ENCODE data around the gene IL17B.

The IL17B gene

DNA sequence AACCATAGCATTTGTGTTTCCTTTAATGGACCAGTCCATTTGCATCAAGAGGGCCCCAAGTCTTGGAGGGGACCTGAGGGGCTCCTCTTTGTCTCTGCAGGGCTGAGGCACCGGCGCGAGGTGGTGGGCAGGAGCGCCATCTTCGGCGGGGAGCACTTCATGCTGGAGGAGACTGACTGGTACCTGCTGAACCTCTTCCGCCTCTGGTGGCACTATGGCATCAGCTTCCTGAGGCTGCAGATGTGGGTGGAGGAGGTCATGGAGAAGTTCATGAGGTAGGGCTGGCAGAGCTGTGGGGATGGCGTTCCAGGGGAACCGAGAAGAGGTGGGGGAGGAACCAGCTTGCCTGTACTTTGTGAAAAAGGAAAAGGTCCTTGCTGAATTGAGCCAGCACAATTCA is 15.2 kb downstream of the IL17B start:
- no peaks in the 10 kb centered on the region for H3K9me3 ChIP-seq (ENCODE audit: control insufficient read depth, insufficient read depth, low read length)
- H3K4me1 ChIP-seq (ENCODE audit: control insufficient read depth, low read length) = peaks cover 12% of the 10 kb centered on the region
- no peaks in the 10 kb centered on the region; the same call in 1 of the 2 replicates for H4K20me1 ChIP-seq (ENCODE audit: control insufficient read depth, insufficient read depth, low read depth, low read length)
- H3K4me2 ChIP-seq (ENCODE audit: low read length) = no peak overlapping the region
- no peak overlapping the region for H3K4me3 ChIP-seq (ENCODE audit: low read length)
- TF ChIP-seq, protein P1, sequence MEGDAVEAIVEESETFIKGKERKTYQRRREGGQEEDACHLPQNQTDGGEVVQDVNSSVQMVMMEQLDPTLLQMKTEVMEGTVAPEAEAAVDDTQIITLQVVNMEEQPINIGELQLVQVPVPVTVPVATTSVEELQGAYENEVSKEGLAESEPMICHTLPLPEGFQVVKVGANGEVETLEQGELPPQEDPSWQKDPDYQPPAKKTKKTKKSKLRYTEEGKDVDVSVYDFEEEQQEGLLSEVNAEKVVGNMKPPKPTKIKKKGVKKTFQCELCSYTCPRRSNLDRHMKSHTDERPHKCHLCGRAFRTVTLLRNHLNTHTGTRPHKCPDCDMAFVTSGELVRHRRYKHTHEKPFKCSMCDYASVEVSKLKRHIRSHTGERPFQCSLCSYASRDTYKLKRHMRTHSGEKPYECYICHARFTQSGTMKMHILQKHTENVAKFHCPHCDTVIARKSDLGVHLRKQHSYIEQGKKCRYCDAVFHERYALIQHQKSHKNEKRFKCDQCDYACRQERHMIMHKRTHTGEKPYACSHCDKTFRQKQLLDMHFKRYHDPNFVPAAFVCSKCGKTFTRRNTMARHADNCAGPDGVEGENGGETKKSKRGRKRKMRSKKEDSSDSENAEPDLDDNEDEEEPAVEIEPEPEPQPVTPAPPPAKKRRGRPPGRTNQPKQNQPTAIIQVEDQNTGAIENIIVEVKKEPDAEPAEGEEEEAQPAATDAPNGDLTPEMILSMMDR (IDR thresholded peaks at IDR 0.05; ENCODE audit: low read depth, low read length, poor library complexity, severe bottlenecking) = no peak
- no peak for TF ChIP-seq EZH2phosphoT487 (IDR thresholded peaks at IDR 0.05; ENCODE audit: borderline replicate concordance, low read length)
- peaks cover 15% of the 10 kb centered on the region for H3K79me2 ChIP-seq (ENCODE audit: control insufficient read depth, low read length)
- no peak overlapping the region for H3K27ac ChIP-seq (ENCODE audit: low read depth, low read length)
- H3K9me2 ChIP-seq (replicated peaks; ENCODE audit: control insufficient read depth, low read length) = no peaks in the 10 kb centered on the region
- peaks cover 50% of the 10 kb centered on the region for H3K36me3 ChIP-seq (ENCODE audit: control insufficient read depth, low read length)
- no peaks in the 10 kb centered on the region for H3K27me3 ChIP-seq (ENCODE audit: control insufficient read depth, low read length)
- H3F3A ChIP-seq (ENCODE audit: control insufficient read depth, insufficient read depth) = no peaks in the 10 kb centered on the region; the same call in 1 of the 2 replicates

- peaks cover 51% of the 10 kb centered on the region for H3K36me3 ChIP-seq (ENCODE audit: control insufficient read depth, low read length)
- no peak overlapping the region for H3K4me3 ChIP-seq (ENCODE audit: low read length)
- H3K27me3 ChIP-seq (ENCODE audit: control insufficient read depth, low read length) = no peaks in the 10 kb centered on the region
- no peaks in the 10 kb centered on the region; the same call in 1 of the 2 replicates for H3F3A ChIP-seq (ENCODE audit: control insufficient read depth, insufficient read depth)
- no peaks in the 10 kb centered on the region for H3K9me2 ChIP-seq (replicated peaks; ENCODE audit: control insufficient read depth, low read length)
- no peak overlapping the region for H3K27ac ChIP-seq (ENCODE audit: low read depth, low read length)
- H3K4me1 ChIP-seq (ENCODE audit: control insufficient read depth, low read length) = peaks cover 18% of the 10 kb centered on the region
- H3K4me2 ChIP-seq (ENCODE audit: low read length) = no peak overlapping the region
- no peak for TF ChIP-seq EZH2phosphoT487 (IDR thresholded peaks at IDR 0.05; ENCODE audit: borderline replicate concordance, low read length)
- TF ChIP-seq, protein P1 (IDR thresholded peaks at IDR 0.05; ENCODE audit: low read depth, low read length, poor library complexity, severe bottlenecking) = no peak
- peaks cover 20% of the 10 kb centered on the region for H3K79me2 ChIP-seq (ENCODE audit: control insufficient read depth, low read length)
- no peaks in the 10 kb centered on the region; the same call in 1 of the 2 replicates for H4K20me1 ChIP-seq (ENCODE audit: control insufficient read depth, insufficient read depth, low read depth, low read length)
- no peaks in the 10 kb centered on the region for H3K9me3 ChIP-seq (ENCODE audit: control insufficient read depth, insufficient read depth, low read length)
These were observed 15.7 kb downstream of the IL17B start for GRCh38 chr5:149363358-149363757.

DNA sequence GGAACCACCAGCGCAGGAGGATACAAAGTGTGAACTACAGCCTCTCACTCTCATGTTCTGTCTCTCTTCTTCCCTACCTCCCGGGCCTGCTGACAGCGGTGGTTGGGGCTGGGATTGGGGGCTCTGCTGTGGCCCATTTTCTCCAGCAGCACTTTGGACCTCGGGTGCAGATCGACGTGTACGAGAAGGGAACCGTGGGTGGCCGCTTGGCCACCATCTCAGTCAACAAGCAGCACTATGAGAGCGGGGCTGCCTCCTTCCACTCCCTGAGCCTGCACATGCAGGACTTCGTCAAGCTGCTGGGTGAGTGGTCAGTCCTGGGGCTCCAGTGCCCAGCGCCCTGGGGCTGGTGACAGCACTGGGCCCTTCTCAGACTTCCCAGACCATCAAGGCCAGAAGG is 16.6 kb downstream of the IL17B start:
- no peak overlapping the region for H3K4me3 ChIP-seq (ENCODE audit: low read length)
- H3K27me3 ChIP-seq (ENCODE audit: control insufficient read depth, low read length) = no peaks in the 10 kb centered on the region
- no peak overlapping the region for H3K4me2 ChIP-seq (ENCODE audit: low read length)
- H3K4me1 ChIP-seq (ENCODE audit: control insufficient read depth, low read length) = peaks cover 18% of the 10 kb centered on the region
- H3K27ac ChIP-seq (ENCODE audit: low read depth, low read length) = no peak overlapping the region
- H3K79me2 ChIP-seq (ENCODE audit: control insufficient read depth, low read length) = peaks cover 26% of the 10 kb centered on the region
- H3K36me3 ChIP-seq (ENCODE audit: control insufficient read depth, low read length) = peaks cover 48% of the 10 kb centered on the region
- no peaks in the 10 kb centered on the region; the same call in 1 of the 2 replicates for H4K20me1 ChIP-seq (ENCODE audit: control insufficient read depth, insufficient read depth, low read depth, low read length)
- H3K9me2 ChIP-seq (replicated peaks; ENCODE audit: control insufficient read depth, low read length) = no peaks in the 10 kb centered on the region
- no peak for TF ChIP-seq EZH2phosphoT487 (IDR thresholded peaks at IDR 0.05; ENCODE audit: borderline replicate concordance, low read length)
- TF ChIP-seq, protein P1 (IDR thresholded peaks at IDR 0.05; ENCODE audit: low read depth, low read length, poor library complexity, severe bottlenecking) = no peak
- H3F3A ChIP-seq (ENCODE audit: control insufficient read depth, insufficient read depth) = no peaks in the 10 kb centered on the region; the same call in 1 of the 2 replicates
- no peaks in the 10 kb centered on the region for H3K9me3 ChIP-seq (ENCODE audit: control insufficient read depth, insufficient read depth, low read length)

Measured in DOHH2 (cell line).